T-helper 9 cell (primary cell): ENCODE results near the gene CHCHD6.

ENCODE experiments used
- DNase-seq: peaks from one replicate; pipeline ENCODE4 v3.0.0-alpha.2; 2020

Gene CHCHD6

GRCh38 chr3:126963261-126964190 is 259.5 kb downstream of the CHCHD6 start:
- no peak for DNase-seq

- DNase-seq, result no peak
Observed at GRCh38 chr3:126964261-126964660, 260.2 kb downstream of the CHCHD6 start.

- DNase-seq, result no peak
Observed at GRCh38 chr3:126964950-126965349, 260.9 kb downstream of the CHCHD6 start.

- DNase-seq, result no peak
Observed at GRCh38 chr3:126965526-126966080, 261.6 kb downstream of the CHCHD6 start.

GRCh38 chr3:126967386-126967785 is 263.3 kb downstream of the CHCHD6 start:
- no peak for DNase-seq

GRCh38 chr3:126968391-126969390 is 264.7 kb downstream of the CHCHD6 start:
- DNase-seq, result no peak

GRCh38 chr3:126969586-126969985 is 265.5 kb downstream of the CHCHD6 start:
- DNase-seq, result no peak

GRCh38 chr3:126970101-126970500 is 266.1 kb downstream of the CHCHD6 start:
- DNase-seq, result no peak

- no peak for DNase-seq
Observed at GRCh38 chr3:126970921-126971320, 266.9 kb downstream of the CHCHD6 start.

GRCh38 chr3:126971891-126972351 is 267.9 kb downstream of the CHCHD6 start:
- DNase-seq, result no peak

GRCh38 chr3:126972866-126973265 is 268.8 kb downstream of the CHCHD6 start:
- no peak for DNase-seq

- DNase-seq, result no peak
Observed at GRCh38 chr3:126973814-126974213, 269.8 kb downstream of the CHCHD6 start.

- no peak for DNase-seq
Observed at GRCh38 chr3:126974756-126975155, 270.7 kb downstream of the CHCHD6 start.

GRCh38 chr3:126976906-126977305 is 272.9 kb downstream of the CHCHD6 start:
- DNase-seq, result no peak

- DNase-seq, result no peak
Observed at GRCh38 chr3:126977821-126978220, 273.8 kb downstream of the CHCHD6 start.

GRCh38 chr3:126978291-126978690 is 274.3 kb downstream of the CHCHD6 start:
- no peak for DNase-seq

- DNase-seq, result no peak
Observed at GRCh38 chr3:126979046-126979628, 275.1 kb downstream of the CHCHD6 start.

- no peak for DNase-seq
Observed at GRCh38 chr3:126980266-126980811, 276.3 kb downstream of the CHCHD6 start.

GRCh38 chr3:126982126-126982470 is 278.1 kb downstream of the CHCHD6 start:
- peak; percentile 60 for DNase-seq

GRCh38 chr3:126982471-126983175 is 278.6 kb downstream of the CHCHD6 start, which contains the start of gene PLXNA1:
PLXNA1 (plus strand) TSS chr3:126983115; CDS start chr3:126988594, 5,479 bp downstream.
- DNase-seq, result peak; percentile 84

GRCh38 chr3:126983276-126983652 is 279.2 kb downstream of the CHCHD6 start:
- peak; percentile 6 for DNase-seq
